Central memory CD8-positive, alpha-beta T cell (primary cell): ENCODE results near the gene AUH.

Experiments
- ATAC-seq: fragments of 150-1000 bp; cut with Tn5 transposase; replicated peaks from 2 replicates; pipeline ENCODE4 v1.10.0; 2022; ENCODE audit warnings: mild to moderate bottlenecking, moderate FRiP score, moderate number of reproducible peaks; ENCODE audit not compliant: poor library complexity, severe bottlenecking; ENCODE audit errors: extremely low read depth
- DNase-seq, 2 donors: peaks; one replicate each; pipeline ENCODE4 v3.0.0; 2021; ENCODE audit warnings: low spot score in 2 of 2
- H3K27ac Mint-ChIP-seq: one replicate; pipeline ENCODE4 v1.8.0; 2022; ENCODE audit warnings: low read depth, mild to moderate bottlenecking, moderate library complexity, mixed read lengths
- H3K27me3 Mint-ChIP-seq: one replicate; pipeline ENCODE4 v1.8.0; 2022; ENCODE audit warnings: mixed read lengths
- H3K36me3 Mint-ChIP-seq: one replicate; pipeline ENCODE4 v1.8.0; 2022; ENCODE audit warnings: mild to moderate bottlenecking, moderate library complexity, mixed read lengths; ENCODE audit not compliant: insufficient read depth
- H3K4me1 Mint-ChIP-seq: one replicate; pipeline ENCODE4 v1.8.0; 2022; ENCODE audit warnings: mixed read lengths
- H3K4me3 Mint-ChIP-seq: one replicate; pipeline ENCODE4 v1.8.0; 2022; ENCODE audit warnings: mild to moderate bottlenecking, moderate library complexity, mixed read lengths
- H3K9me3 Mint-ChIP-seq: one replicate; pipeline ENCODE4 v1.8.0; 2022; ENCODE audit warnings: mixed read lengths

Gene AUH

DNA sequence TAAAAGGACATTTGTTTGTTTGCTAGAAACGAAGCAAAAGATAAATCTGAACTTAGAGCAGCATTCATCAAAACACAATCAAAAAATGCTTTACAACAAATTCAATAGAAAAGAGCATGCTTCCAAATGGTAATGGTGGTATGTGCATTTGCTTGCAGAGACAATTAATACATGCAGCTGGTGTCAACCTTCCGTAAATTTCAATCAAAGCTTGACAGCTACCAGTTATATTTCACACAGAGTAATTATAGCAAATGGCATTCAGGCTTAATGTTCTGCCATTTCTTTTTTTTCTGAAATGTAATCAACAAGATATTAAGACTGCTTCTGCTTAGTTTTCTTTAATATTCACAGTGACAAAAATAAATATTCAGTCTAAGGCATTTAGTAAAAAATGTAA, 90.6 kb downstream of the AUH start:
- Mint-ChIP-seq H3K9me3 (no peaks in the 10 kb centered on the region), H3K4me3 (no peak overlapping the region), H3K27ac (no peak overlapping the region), H3K27me3 (no peaks in the 10 kb centered on the region), H3K36me3 (no peaks in the 10 kb centered on the region), H3K4me1 (peaks cover 10% of the 10 kb centered on the region)
- ATAC-seq (no peak), DNase-seq (no peak)

GRCh38 chr9:91269907-91270491, 91.7 kb downstream of the AUH start:
- no peaks in the 10 kb centered on the region for H3K36me3 Mint-ChIP-seq
- no peaks in the 10 kb centered on the region for H3K9me3 Mint-ChIP-seq
- no peak overlapping the region for H3K4me3 Mint-ChIP-seq
- no peak overlapping the region for H3K27ac Mint-ChIP-seq
- ATAC-seq (no peak), DNase-seq (no peak)
- no peaks in the 10 kb centered on the region for H3K27me3 Mint-ChIP-seq
- H3K4me1 Mint-ChIP-seq: peaks cover 9% of the 10 kb centered on the region

GRCh38 chr9:91266448-91266847, 95.3 kb downstream of the AUH start:
- no peak overlapping the region for H3K4me3 Mint-ChIP-seq
- DNase-seq (no peak), ATAC-seq (no peak)
- H3K4me1 Mint-ChIP-seq: peaks cover 4% of the 10 kb centered on the region
- no peaks in the 10 kb centered on the region for H3K27me3 Mint-ChIP-seq
- H3K27ac Mint-ChIP-seq: no peak overlapping the region
- no peaks in the 10 kb centered on the region for H3K36me3 Mint-ChIP-seq
- H3K9me3 Mint-ChIP-seq: peaks cover 6% of the 10 kb centered on the region

DNA sequence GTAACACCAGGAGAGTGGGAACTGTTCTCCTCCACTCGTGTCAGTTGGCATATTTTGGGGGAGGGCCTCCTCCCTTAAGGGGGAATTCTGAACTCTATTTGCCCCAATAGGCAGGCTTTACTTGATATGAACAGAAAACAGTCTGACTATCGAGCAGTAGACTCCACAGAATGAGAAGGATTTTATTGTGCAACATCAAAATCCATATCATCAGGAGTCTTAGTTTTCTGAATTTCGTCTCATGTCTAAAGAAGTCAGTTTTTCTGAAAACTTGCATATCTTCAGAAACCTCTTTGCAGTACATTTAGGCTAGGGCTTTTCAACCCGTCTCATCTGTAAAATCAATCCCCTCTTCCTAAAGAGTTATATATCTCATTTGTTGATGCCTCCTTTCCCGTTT, 96.2 kb downstream of the AUH start:
- Mint-ChIP-seq H3K4me1 (peaks cover 4% of the 10 kb centered on the region), H3K9me3 (peaks cover 6% of the 10 kb centered on the region), H3K27ac (no peak overlapping the region), H3K36me3 (peaks cover 2% of the 10 kb centered on the region), H3K4me3 (no peak overlapping the region), H3K27me3 (no peaks in the 10 kb centered on the region)
- ATAC-seq (no peak), DNase-seq (no peak)

- H3K9me3 Mint-ChIP-seq: peaks cover 6% of the 10 kb centered on the region
- DNase-seq (no peak), ATAC-seq (no peak)
- H3K27me3 Mint-ChIP-seq: no peaks in the 10 kb centered on the region
- no peak overlapping the region for H3K27ac Mint-ChIP-seq
- peaks cover 12% of the 10 kb centered on the region for H3K4me1 Mint-ChIP-seq
- no peak overlapping the region for H3K4me3 Mint-ChIP-seq
- H3K36me3 Mint-ChIP-seq: peaks cover 2% of the 10 kb centered on the region
Measured at GRCh38 chr9:91261417-91261816, 100.3 kb downstream of the AUH start.

DNA sequence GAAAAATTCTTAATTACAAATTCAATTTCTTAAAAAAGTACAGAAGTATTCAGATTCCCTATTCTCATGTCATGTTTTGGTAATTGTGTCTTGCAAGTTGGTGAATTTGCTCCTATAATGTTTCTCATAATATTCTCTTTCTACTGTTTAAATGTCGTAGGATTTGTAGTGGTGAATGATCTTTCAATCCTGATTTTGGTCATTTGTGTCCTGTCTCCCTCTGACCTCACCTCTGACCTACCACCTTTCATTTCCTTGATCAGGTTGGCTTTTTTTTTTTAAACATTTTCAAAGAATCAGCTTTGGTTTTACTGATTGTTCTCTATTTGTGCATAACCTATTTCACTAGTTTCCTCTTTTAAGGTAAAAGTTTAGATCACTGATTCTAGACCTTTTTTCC, 102.6 kb downstream of the AUH start:
- H3K27ac Mint-ChIP-seq: no peak overlapping the region

GRCh38 chr9:91258451-91258850, 103.3 kb downstream of the AUH start:
- ATAC-seq: no peak
- Mint-ChIP-seq H3K36me3 (peaks cover 2% of the 10 kb centered on the region), H3K9me3 (no peaks in the 10 kb centered on the region), H3K4me3 (no peak overlapping the region), H3K27ac (no peak overlapping the region), H3K4me1 (peaks cover 24% of the 10 kb centered on the region), H3K27me3 (no peaks in the 10 kb centered on the region)
- DNase-seq: no peak

More for the DNA sequence above, 102.6 kb downstream of the AUH start:
- peaks cover 2% of the 10 kb centered on the region for H3K36me3 Mint-ChIP-seq
- no peak overlapping the region for H3K4me3 Mint-ChIP-seq
- H3K27me3 Mint-ChIP-seq: no peaks in the 10 kb centered on the region
- H3K4me1 Mint-ChIP-seq: peaks cover 19% of the 10 kb centered on the region
- peaks cover 6% of the 10 kb centered on the region for H3K9me3 Mint-ChIP-seq
- ATAC-seq (no peak), DNase-seq (no peak)

GRCh38 chr9:91256235-91256634, 105.5 kb downstream of the AUH start:
- Mint-ChIP-seq H3K36me3 (peaks cover 2% of the 10 kb centered on the region), H3K9me3 (no peaks in the 10 kb centered on the region), H3K4me3 (peak overlapping the region; percentile 10), H3K27ac (peak overlapping the region; percentile 63), H3K27me3 (no peaks in the 10 kb centered on the region), H3K4me1 (peaks cover 29% of the 10 kb centered on the region)
- ATAC-seq: no peak
- DNase-seq: no peak

GRCh38 chr9:91255327-91255726, 106.4 kb downstream of the AUH start:
- peaks cover 29% of the 10 kb centered on the region for H3K4me1 Mint-ChIP-seq
- H3K36me3 Mint-ChIP-seq: no peaks in the 10 kb centered on the region
- H3K27me3 Mint-ChIP-seq: no peaks in the 10 kb centered on the region
- no peak overlapping the region for H3K27ac Mint-ChIP-seq
- no peak for ATAC-seq
- H3K4me3 Mint-ChIP-seq: no peak overlapping the region
- no peak for DNase-seq
- no peaks in the 10 kb centered on the region for H3K9me3 Mint-ChIP-seq

GRCh38 chr9:91253488-91253887, 108.2 kb downstream of the AUH start:
- no peaks in the 10 kb centered on the region for H3K36me3 Mint-ChIP-seq
- H3K4me3 Mint-ChIP-seq: no peak overlapping the region
- no peaks in the 10 kb centered on the region for H3K27me3 Mint-ChIP-seq
- DNase-seq (peak in 1 of 2 donors; percentile 23), ATAC-seq (peak; percentile 97)
- no peak overlapping the region for H3K27ac Mint-ChIP-seq
- peaks cover 29% of the 10 kb centered on the region for H3K4me1 Mint-ChIP-seq
- no peaks in the 10 kb centered on the region for H3K9me3 Mint-ChIP-seq

DNA sequence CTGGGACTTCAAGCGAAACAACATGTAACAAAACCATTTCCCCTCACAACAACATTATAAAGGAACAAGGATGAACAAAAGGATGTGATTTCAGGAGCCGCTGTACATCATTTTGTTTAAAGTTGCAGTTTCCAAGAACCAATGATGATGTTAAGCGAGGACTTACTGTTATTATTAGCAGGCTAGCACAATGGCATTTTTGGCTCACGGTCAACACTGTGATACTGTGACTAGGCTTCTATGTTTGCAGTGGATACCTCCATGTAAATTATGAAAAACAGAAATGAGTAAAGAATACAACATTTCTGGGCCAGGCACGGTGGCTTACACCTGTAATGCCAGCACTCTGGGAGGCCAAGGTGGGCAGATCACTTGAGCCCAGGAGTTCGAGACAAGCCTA, 113.0 kb downstream of the AUH start:
- H3K36me3 Mint-ChIP-seq: no peaks in the 10 kb centered on the region
- H3K4me3 Mint-ChIP-seq: no peak overlapping the region
- no peak overlapping the region for H3K27ac Mint-ChIP-seq
- DNase-seq: no peak
- peaks cover 36% of the 10 kb centered on the region for H3K4me1 Mint-ChIP-seq
- no peaks in the 10 kb centered on the region for H3K9me3 Mint-ChIP-seq
- no peaks in the 10 kb centered on the region for H3K27me3 Mint-ChIP-seq
- ATAC-seq: no peak

- H3K27me3 Mint-ChIP-seq: no peaks in the 10 kb centered on the region
- no peak overlapping the region for H3K27ac Mint-ChIP-seq
- DNase-seq: no peak
- peaks cover 31% of the 10 kb centered on the region for H3K4me1 Mint-ChIP-seq
- H3K36me3 Mint-ChIP-seq: no peaks in the 10 kb centered on the region
- H3K4me3 Mint-ChIP-seq: no peak overlapping the region
- no peak for ATAC-seq
- no peaks in the 10 kb centered on the region for H3K9me3 Mint-ChIP-seq
Measured at GRCh38 chr9:91247278-91247677, 114.4 kb downstream of the AUH start.

DNA sequence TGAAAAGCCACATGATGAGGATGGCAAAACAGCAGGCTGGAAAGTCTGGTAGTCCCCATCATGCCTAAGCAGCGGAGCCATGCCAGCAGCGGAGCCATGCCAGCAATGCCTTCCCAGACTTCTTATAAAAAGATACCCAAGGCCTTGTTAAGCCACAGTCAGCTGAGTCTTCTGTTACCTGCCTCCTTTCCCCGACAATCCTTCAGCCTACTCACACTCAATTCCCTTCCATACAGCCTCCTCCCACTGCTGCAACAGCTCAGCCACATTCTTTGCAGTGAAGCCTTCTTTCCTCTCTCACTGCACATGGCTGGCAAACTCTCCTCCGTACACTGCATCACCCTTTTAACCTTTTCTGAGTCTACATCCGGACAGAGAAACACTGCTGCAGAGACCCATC, 114.9 kb downstream of the AUH start:
- ATAC-seq (no peak), DNase-seq (no peak)
- Mint-ChIP-seq H3K36me3 (no peaks in the 10 kb centered on the region), H3K4me3 (no peak overlapping the region), H3K27ac (no peak overlapping the region), H3K4me1 (peaks cover 30% of the 10 kb centered on the region), H3K9me3 (no peaks in the 10 kb centered on the region), H3K27me3 (no peaks in the 10 kb centered on the region)
